ENCODE results near the gene ZMYND10.
A peak's percentile ranks its signal among the peaks of the same experiment; 100 is the strongest.

ZMYND10 gene

DNA sequence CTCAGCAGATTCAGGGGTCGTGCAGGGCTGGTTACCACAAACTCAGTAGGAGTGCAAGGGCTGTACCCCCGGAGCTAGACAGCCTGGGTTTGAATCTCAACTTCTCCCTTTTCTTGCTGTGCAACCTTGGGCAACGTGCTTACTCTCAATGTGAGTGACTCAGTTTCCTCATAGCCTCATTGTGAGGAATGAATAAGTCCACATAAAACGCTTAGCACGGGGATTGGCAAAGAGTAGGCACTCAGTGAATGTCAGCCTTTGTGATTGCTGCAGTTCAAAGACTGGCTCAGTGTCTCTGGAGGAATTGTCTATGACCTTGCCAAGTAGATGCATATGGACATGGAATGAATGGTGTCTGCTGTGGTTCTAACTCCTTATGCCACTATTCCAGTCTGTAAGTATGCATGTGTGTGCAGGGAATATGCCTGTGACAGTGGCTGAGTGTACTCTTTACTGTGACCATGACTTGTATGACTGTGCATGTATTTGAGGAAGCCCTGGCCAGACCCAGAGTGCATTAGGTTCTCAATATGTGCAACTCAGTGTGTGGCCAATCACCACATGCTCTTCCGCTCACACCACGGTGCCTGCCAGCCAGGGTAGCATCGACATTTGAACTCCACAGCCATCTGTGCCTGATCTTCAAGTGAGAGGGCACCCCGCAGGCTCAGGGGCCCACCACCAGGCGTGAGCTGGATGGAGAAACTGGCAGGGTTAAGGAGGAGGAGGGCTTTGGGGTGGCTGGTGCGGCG, 45.4 kb downstream of the ZMYND10 start:
- Mint-ChIP-seq H3K9me3 (no peaks in the 10 kb centered on the region), H3K36me3 (ENCODE audit: low read depth) (peaks cover 3% of the 10 kb centered on the region), H3K4me3 (peak overlapping the region; percentile 96), H3K27me3 (ENCODE audit: low read depth) (no peaks in the 10 kb centered on the region), H3K4me1 (ENCODE audit: low read depth) (peaks cover 24% of the 10 kb centered on the region), H3K27ac (peak overlapping the region; percentile 95)

DNA sequence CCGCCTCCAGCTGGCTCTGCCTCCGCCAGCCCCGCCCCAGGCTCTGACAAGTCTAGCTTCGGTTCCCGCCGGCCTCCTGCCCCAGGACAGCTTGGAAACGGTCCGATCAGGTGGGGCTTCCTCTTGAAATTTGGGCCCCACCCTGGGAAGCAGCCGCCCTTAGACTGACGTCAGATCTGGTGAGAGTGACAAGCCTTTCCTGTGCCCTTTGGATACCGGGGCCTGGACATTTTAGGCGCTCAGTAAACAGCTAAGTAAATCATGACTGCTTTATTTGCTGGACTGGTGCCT, 45.9 kb downstream of the ZMYND10 start:
- Mint-ChIP-seq H3K4me3 (peak overlapping the region; percentile 96), H3K36me3 (ENCODE audit: low read depth) (peaks cover 3% of the 10 kb centered on the region), H3K4me1 (ENCODE audit: low read depth) (peaks cover 24% of the 10 kb centered on the region), H3K27me3 (ENCODE audit: low read depth) (no peaks in the 10 kb centered on the region), H3K27ac (peak overlapping the region; percentile 95), H3K9me3 (no peaks in the 10 kb centered on the region)

GRCh38 chr3:50298836-50299637, 46.5 kb downstream of the ZMYND10 start, which contains the start of the genes HYAL3 and NAA80:
Gene HYAL3, minus strand, starts transcription at chr3:50299405. Its CDS starts 3,803 bp downstream, at chr3:50295602.
Gene NAA80, minus strand, starts transcription at chr3:50299405. Its CDS starts 1,942 bp downstream, at chr3:50297463.
- peaks cover 3% of the 10 kb centered on the region for H3K36me3 Mint-ChIP-seq (ENCODE audit: low read depth)
- H3K27ac Mint-ChIP-seq = peak within 1 kb of the TSS; percentile 95
- no peaks in the 10 kb centered on the region for H3K9me3 Mint-ChIP-seq
- H3K4me1 Mint-ChIP-seq (ENCODE audit: low read depth) = peaks cover 24% of the 10 kb centered on the region
- peak within 1 kb of the TSS; percentile 96 for H3K4me3 Mint-ChIP-seq
- no peaks in the 10 kb centered on the region for H3K27me3 Mint-ChIP-seq (ENCODE audit: low read depth)

- peak overlapping the region; percentile 95 for H3K27ac Mint-ChIP-seq
- H3K4me1 Mint-ChIP-seq (ENCODE audit: low read depth) = peaks cover 26% of the 10 kb centered on the region
- peak overlapping the region; percentile 96 for H3K4me3 Mint-ChIP-seq
- H3K27me3 Mint-ChIP-seq (ENCODE audit: low read depth) = no peaks in the 10 kb centered on the region
- H3K9me3 Mint-ChIP-seq = no peaks in the 10 kb centered on the region
- H3K36me3 Mint-ChIP-seq (ENCODE audit: low read depth) = peaks cover 3% of the 10 kb centered on the region
Observed at GRCh38 chr3:50297896-50298725, 47.4 kb downstream of the ZMYND10 start.

GRCh38 chr3:50297384-50297775, 48.2 kb downstream of the ZMYND10 start:
- Mint-ChIP-seq H3K36me3 (ENCODE audit: low read depth) (peaks cover 3% of the 10 kb centered on the region), H3K27ac (no peak overlapping the region), H3K4me3 (peak overlapping the region; percentile 14), H3K27me3 (ENCODE audit: low read depth) (no peaks in the 10 kb centered on the region), H3K4me1 (ENCODE audit: low read depth) (peaks cover 34% of the 10 kb centered on the region), H3K9me3 (no peaks in the 10 kb centered on the region)

DNA sequence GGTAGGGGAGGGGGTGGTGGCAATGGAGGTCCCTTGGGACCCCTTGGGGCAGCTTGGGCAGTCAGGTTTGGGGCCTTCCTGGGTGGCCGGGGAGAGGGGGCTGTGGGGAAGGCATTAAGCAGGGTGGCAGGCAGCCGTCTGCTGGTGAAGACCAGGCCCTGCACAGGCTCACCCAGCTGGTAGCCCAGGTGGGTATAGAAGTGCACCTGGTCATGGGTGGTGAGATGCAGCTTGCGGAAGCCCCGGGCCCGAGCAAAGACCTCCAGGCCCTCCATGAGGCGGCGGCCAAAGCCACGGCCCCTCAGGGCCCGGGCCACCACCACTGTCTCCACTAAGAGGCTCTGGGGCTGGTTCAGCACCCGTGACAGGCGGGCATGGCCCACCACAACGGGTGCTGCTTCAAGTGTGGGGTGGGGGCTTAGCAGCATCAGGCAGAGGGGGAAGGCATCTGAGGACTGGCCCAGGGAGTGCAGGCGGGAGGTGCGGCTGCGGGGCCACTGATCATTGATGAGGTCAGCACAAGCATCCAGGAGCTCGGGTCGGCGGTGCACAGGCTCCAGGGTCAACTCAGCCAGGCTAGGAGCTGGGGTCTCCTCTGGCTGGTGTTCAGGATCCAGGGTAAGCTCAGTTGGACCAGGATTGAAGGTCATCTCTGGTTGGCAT, 48.7 kb downstream of the ZMYND10 start:
- Mint-ChIP-seq H3K27me3 (ENCODE audit: low read depth) (no peaks in the 10 kb centered on the region), H3K27ac (no peak overlapping the region), H3K4me1 (ENCODE audit: low read depth) (peaks cover 35% of the 10 kb centered on the region), H3K36me3 (ENCODE audit: low read depth) (peaks cover 3% of the 10 kb centered on the region), H3K9me3 (no peaks in the 10 kb centered on the region), H3K4me3 (no peak overlapping the region)

DNA sequence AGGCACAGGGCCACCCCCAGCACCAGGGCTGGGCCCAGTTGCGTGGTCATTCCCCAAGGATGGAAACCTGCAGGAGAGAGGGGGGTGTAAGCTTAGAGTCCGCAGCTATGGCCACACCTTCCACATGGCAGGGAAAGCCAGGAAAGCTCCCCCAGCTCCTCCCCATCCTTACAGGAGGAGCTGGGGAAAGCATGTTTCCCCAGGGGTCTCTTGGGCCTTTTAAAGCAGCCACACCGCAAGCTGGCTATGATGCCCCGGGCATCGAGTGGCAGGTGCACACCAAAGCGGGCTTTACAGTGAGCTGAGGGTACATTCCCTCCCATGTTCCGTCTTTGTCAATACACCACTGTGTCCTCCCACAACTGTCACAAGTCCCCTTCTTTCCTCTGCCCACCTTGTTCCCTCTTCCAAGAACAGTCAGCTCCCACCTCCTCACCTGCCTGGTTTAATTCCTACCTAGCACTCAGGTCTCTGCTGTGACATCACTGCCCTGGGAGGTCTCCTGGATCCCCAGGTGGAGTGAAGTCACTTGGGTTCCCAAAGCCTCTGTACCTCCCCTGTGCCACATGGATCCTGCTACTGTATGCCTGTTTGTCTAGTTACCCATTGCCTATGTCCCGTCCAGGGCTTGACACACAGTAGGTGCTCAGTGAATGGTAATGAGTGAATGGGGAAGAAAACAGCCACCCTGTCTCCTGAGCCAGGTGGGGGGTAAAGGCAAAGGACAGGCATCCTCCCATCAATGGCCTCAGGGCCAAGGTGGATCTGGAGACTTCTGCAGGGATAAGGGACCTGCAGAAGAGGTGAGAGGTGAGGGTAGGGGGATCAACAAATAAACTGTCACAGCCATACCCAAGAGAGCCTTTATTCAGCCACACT, 49.7 kb downstream of the ZMYND10 start:
- no peak overlapping the region for H3K4me3 Mint-ChIP-seq
- no peaks in the 10 kb centered on the region for H3K27me3 Mint-ChIP-seq (ENCODE audit: low read depth)
- H3K36me3 Mint-ChIP-seq (ENCODE audit: low read depth) = peaks cover 6% of the 10 kb centered on the region
- H3K9me3 Mint-ChIP-seq = no peaks in the 10 kb centered on the region
- no peak overlapping the region for H3K27ac Mint-ChIP-seq
- peaks cover 39% of the 10 kb centered on the region for H3K4me1 Mint-ChIP-seq (ENCODE audit: low read depth)

DNA sequence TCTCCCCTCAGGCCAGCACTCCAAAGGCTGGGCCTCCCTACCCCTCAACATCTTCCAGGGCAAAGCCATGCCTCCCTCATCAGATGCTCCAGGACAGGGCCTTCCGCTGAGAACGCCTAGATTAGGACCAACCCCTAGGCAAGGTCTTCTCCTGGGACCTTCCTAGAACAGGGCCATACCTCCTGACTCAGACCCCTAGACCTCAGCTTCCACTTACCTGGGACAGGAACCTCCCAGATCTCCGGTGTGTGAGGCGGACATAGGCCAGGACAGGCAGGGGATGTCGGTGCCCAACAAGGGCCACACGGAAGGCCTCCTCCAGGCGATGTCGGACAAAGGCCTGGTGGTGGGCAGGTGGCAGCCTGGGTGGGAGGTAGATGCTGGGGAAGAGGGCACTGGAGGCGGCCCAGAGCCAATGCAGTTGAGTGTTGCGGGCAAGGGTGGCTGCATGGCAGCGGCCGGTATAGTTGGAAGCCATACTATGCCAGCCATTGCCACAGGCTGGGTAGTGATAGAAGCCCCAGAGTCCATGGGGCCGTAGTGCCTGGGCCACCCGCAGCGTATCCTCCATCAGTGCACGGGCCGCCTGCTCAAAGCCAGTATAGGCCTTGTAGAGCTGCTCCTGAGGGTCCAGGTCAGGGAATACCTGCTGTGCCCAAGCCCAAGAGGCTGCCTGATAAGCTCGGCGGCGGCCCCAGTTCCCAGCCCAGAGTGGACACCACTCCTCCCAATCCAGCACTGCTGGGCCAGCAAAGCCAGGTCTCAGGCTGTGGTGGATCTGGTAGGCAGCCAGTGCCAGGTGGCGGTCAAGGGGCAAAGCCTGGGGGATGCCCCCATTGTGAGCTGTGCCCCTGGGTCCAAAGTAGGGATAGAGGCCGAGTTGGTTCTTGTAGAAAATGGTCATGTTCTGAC, 50.8 kb downstream of the ZMYND10 start:
- no peak overlapping the region for H3K27ac Mint-ChIP-seq
- no peak overlapping the region for H3K4me3 Mint-ChIP-seq
- H3K27me3 Mint-ChIP-seq (ENCODE audit: low read depth) = no peaks in the 10 kb centered on the region
- peaks cover 31% of the 10 kb centered on the region for H3K4me1 Mint-ChIP-seq (ENCODE audit: low read depth)
- peaks cover 6% of the 10 kb centered on the region for H3K36me3 Mint-ChIP-seq (ENCODE audit: low read depth)
- H3K9me3 Mint-ChIP-seq = no peaks in the 10 kb centered on the region

DNA sequence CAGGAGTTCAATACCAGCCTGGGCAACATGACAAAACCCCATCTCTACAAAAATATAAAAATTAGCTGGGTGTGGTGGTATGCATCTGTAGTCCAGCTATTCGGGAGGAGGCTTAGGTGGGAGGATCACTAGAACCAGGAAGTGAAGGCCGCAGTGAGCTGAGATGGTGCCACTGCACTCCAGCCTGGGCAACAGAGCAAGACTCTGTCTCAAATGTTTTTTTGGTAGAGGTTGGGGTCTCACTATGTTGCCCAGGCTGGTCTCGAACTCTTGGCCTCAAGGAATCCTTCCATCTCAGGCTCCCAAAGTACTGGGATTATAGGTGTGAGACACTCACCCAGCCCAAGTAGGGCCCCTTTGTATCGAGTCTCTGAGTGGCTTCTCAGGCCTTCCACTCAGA, 51.4 kb downstream of the ZMYND10 start:
- Mint-ChIP-seq H3K4me1 (ENCODE audit: low read depth) (peaks cover 31% of the 10 kb centered on the region), H3K4me3 (no peak overlapping the region), H3K27me3 (ENCODE audit: low read depth) (no peaks in the 10 kb centered on the region), H3K9me3 (no peaks in the 10 kb centered on the region), H3K27ac (no peak overlapping the region), H3K36me3 (ENCODE audit: low read depth) (peaks cover 6% of the 10 kb centered on the region)

DNA sequence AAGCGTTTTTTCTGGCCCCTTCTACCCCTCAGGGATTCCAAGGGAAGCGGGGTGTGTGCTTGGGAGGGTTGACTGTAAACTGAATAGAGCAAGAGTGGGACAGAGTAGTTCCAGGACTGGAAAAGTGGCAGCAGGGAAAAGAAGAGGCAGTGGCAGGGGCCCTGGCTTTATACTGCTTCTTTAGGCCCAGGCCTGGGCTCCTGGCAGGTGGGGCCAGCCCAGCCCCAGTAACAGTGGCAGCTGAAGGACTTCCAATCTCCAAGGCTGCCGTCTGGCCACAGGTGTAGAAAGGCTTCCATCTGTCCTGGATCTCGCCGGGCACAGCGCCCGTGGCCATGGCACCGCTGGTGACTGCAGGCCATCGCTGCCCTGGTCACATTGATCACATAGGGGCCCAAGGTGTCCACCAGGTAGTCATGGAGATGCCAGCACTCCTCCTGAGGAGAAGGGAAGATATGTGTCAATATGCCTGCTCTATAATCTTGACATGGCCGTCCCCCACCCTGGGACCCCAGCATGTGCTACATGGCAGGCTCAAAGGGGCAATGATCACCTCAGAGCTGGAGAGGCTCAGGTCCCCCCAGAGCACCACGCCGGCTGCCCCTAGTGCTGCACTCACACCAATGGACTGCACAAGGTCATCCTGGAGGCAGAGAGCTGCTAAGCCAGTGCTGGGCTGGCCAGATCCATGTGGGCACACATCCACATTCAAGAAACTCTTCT, 52.3 kb downstream of the ZMYND10 start:
- peak overlapping the region; percentile 84 for H3K4me3 Mint-ChIP-seq
- H3K9me3 Mint-ChIP-seq = no peaks in the 10 kb centered on the region
- peaks cover 30% of the 10 kb centered on the region for H3K4me1 Mint-ChIP-seq (ENCODE audit: low read depth)
- H3K27me3 Mint-ChIP-seq (ENCODE audit: low read depth) = no peaks in the 10 kb centered on the region
- peaks cover 6% of the 10 kb centered on the region for H3K36me3 Mint-ChIP-seq (ENCODE audit: low read depth)
- peak overlapping the region; percentile 98 for H3K27ac Mint-ChIP-seq

DNA sequence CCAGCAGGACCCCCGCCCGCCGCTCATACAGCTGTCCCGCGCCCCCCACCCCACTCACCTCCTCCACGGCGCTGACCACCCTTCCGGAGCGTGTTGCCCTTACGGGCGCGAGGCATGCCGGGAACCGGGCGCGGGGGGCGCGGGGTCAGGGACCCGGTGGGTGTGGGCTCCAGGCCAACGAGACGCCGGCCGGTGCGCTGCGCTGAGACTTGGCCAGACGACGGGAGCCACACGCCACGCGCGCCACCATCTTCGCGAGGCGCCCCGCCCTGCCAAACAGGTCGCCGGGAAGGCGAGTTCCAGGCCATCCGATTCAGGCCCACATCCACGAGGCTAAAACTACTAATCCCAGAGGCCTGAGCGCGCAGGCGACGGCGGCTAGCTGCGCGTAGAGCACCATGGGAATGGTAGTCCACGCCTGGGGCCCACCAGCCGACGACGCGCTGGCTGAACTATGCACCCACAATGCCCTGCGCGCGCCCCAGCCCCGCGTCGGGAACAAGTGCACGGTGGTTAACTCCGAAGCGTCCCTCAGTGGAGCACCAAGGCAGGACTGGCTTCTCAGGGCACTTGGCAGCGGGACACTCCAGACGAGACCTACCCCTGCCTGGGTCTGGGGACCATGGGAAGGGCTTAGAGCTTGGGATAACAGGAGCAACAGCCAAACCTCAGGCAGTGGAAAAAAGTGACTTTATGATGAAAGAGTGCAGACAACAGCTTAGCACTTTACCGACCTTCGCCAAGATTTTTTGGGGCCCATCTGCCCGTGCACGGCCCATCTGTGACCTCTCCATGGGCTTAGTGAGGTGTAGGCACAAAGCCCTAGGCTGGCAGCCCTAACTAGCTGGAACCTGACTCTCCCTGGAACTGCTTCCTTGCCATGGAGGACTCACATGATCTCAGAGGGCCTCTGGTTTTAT, 53.1 kb downstream of the ZMYND10 start, which contains the start of gene IFRD2:
Gene IFRD2 (minus strand): TSS at position 271 of the 920 bp plus-strand sequence. CDS start 155 bp downstream, at position 116.
- H3K4me3 Mint-ChIP-seq = peak within 1 kb of the TSS; percentile 84
- peaks cover 6% of the 10 kb centered on the region for H3K36me3 Mint-ChIP-seq (ENCODE audit: low read depth)
- no peaks in the 10 kb centered on the region for H3K9me3 Mint-ChIP-seq
- H3K4me1 Mint-ChIP-seq (ENCODE audit: low read depth) = peaks cover 22% of the 10 kb centered on the region
- no peaks in the 10 kb centered on the region for H3K27me3 Mint-ChIP-seq (ENCODE audit: low read depth)
- H3K27ac Mint-ChIP-seq = peak within 1 kb of the TSS; percentile 98
